Measurements from ENCODE around the gene DYNC1I1.

The DYNC1I1 gene

GRCh38 chr7:95798401-95798930 is 26.1 kb downstream of the DYNC1I1 start:
- no peak overlapping the region for H3K4me3 ChIP-seq (IDR thresholded peaks at IDR 0.05; ENCODE audit: insufficient read depth, low read depth, low read length)
- H3K36me3 ChIP-seq (ENCODE audit: insufficient read depth) = no peaks in the 10 kb centered on the region
- H3K27ac ChIP-seq = no peak overlapping the region
- H3K79me2 ChIP-seq (ENCODE audit: insufficient read depth, low read depth) = no peaks in the 10 kb centered on the region
- H3K9ac ChIP-seq = no peak overlapping the region
- H4K20me1 ChIP-seq (ENCODE audit: insufficient read depth) = no peaks in the 10 kb centered on the region
- no peaks in the 10 kb centered on the region for H3K27me3 ChIP-seq (ENCODE audit: insufficient read depth, low read depth)
- H3K4me2 ChIP-seq = no peak overlapping the region
- no peaks in the 10 kb centered on the region for H3K4me1 ChIP-seq (ENCODE audit: low read depth, poor library complexity, severe bottlenecking)
- H2AFZ ChIP-seq (ENCODE audit: low read depth) = no peak overlapping the region
- TF ChIP-seq, protein P1, sequence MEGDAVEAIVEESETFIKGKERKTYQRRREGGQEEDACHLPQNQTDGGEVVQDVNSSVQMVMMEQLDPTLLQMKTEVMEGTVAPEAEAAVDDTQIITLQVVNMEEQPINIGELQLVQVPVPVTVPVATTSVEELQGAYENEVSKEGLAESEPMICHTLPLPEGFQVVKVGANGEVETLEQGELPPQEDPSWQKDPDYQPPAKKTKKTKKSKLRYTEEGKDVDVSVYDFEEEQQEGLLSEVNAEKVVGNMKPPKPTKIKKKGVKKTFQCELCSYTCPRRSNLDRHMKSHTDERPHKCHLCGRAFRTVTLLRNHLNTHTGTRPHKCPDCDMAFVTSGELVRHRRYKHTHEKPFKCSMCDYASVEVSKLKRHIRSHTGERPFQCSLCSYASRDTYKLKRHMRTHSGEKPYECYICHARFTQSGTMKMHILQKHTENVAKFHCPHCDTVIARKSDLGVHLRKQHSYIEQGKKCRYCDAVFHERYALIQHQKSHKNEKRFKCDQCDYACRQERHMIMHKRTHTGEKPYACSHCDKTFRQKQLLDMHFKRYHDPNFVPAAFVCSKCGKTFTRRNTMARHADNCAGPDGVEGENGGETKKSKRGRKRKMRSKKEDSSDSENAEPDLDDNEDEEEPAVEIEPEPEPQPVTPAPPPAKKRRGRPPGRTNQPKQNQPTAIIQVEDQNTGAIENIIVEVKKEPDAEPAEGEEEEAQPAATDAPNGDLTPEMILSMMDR (conservative IDR thresholded peaks at IDR 0.05; ENCODE audit: low read depth, low read length) = no peak

DNA sequence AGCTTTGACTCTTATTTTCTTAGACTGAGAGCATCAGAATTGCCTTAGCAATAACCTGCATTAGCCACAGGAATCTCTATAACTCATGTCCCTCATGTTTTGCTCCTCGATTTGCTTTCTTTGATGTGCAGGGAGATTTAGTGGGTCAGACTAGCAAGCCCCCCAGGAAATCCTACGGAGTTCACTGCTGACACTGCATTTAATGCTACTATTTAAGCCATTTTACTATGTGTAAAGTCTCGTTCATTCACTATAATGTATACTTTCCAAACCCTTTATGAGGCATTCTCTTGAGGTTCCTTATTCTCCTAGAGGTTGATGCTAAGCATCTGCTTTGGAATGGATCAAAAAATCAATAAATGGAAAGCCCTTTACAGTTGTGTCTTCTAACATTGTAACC is 28.4 kb downstream of the DYNC1I1 start:
- Histone ChIP-seq H3K9ac (no peak overlapping the region), H3K36me3 (ENCODE audit: insufficient read depth) (no peaks in the 10 kb centered on the region), H3K4me3 (IDR thresholded peaks at IDR 0.05; ENCODE audit: insufficient read depth, low read depth, low read length) (no peak overlapping the region), H3K4me1 (ENCODE audit: low read depth, poor library complexity, severe bottlenecking) (no peaks in the 10 kb centered on the region), H2AFZ (ENCODE audit: low read depth) (no peak overlapping the region), H3K27me3 (ENCODE audit: insufficient read depth, low read depth) (no peaks in the 10 kb centered on the region), H4K20me1 (ENCODE audit: insufficient read depth) (no peaks in the 10 kb centered on the region), H3K79me2 (ENCODE audit: insufficient read depth, low read depth) (no peaks in the 10 kb centered on the region), H3K4me2 (no peak overlapping the region), H3K27ac (no peak overlapping the region)
- TF ChIP-seq, protein P1 (conservative IDR thresholded peaks at IDR 0.05; ENCODE audit: low read depth, low read length) = no peak

DNA sequence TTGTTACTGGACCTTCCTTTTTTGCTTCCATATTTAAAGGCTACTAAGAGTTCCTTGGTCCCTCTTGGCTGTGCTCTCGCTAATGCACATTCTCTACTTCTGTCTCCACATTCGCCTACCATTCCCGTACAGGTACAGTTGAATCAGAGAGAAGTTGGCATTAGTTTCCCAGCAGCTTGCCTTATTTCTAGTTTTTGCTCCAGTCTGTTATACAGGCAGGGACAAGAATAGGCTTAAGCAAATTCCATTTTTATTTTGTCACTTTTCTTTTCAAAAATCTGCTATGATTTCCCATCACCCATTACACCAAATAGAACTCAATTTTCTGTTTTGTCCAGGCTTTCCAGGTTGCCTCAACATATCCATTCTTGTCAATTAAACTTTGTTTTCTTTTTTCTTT is 29.9 kb downstream of the DYNC1I1 start:
- Histone ChIP-seq H3K4me1 (ENCODE audit: low read depth, poor library complexity, severe bottlenecking) (no peaks in the 10 kb centered on the region), H3K9ac (no peak overlapping the region), H3K27ac (no peak overlapping the region), H3K27me3 (ENCODE audit: insufficient read depth, low read depth) (no peaks in the 10 kb centered on the region), H2AFZ (ENCODE audit: low read depth) (no peak overlapping the region), H3K4me2 (no peak overlapping the region), H3K36me3 (ENCODE audit: insufficient read depth) (no peaks in the 10 kb centered on the region), H4K20me1 (ENCODE audit: insufficient read depth) (no peaks in the 10 kb centered on the region), H3K79me2 (ENCODE audit: insufficient read depth, low read depth) (no peaks in the 10 kb centered on the region), H3K4me3 (IDR thresholded peaks at IDR 0.05; ENCODE audit: insufficient read depth, low read depth, low read length) (no peak overlapping the region)
- TF ChIP-seq, protein P1 (conservative IDR thresholded peaks at IDR 0.05; ENCODE audit: low read depth, low read length) = no peak

GRCh38 chr7:95804052-95804451 is 31.7 kb downstream of the DYNC1I1 start:
- H3K4me1 ChIP-seq (ENCODE audit: low read depth, poor library complexity, severe bottlenecking) = no peaks in the 10 kb centered on the region
- H4K20me1 ChIP-seq (ENCODE audit: insufficient read depth) = no peaks in the 10 kb centered on the region
- no peaks in the 10 kb centered on the region for H3K27me3 ChIP-seq (ENCODE audit: insufficient read depth, low read depth)
- no peak overlapping the region for H3K4me2 ChIP-seq
- TF ChIP-seq, protein P1 (conservative IDR thresholded peaks at IDR 0.05; ENCODE audit: low read depth, low read length) = no peak
- H3K79me2 ChIP-seq (ENCODE audit: insufficient read depth, low read depth) = no peaks in the 10 kb centered on the region
- no peak overlapping the region for H2AFZ ChIP-seq (ENCODE audit: low read depth)
- H3K9ac ChIP-seq = no peak overlapping the region
- H3K36me3 ChIP-seq (ENCODE audit: insufficient read depth) = no peaks in the 10 kb centered on the region
- no peak overlapping the region for H3K27ac ChIP-seq
- H3K4me3 ChIP-seq (IDR thresholded peaks at IDR 0.05; ENCODE audit: insufficient read depth, low read depth, low read length) = no peak overlapping the region

All from KMS-11 (cell line).